ENCODE results near the gene A4GALT.
"Not testable (repeated sequence)": the region's sequence is repeated elsewhere in the genome, so short reads cannot be mapped to it uniquely, and the experiment has no call there.

A4GALT gene

GRCh38 chr22:42758931-42759629 lies 38.4 kb upstream of the A4GALT start:
- H3K4me3 ChIP-seq (ENCODE audit: low read length, poor library complexity, severe bottlenecking) = no peak overlapping the region
- no peaks in the 10 kb centered on the region for H3K79me2 ChIP-seq (ENCODE audit: insufficient read depth, low read length)
- no peaks in the 10 kb centered on the region for H3K27me3 ChIP-seq (ENCODE audit: insufficient read depth, low read length, poor library complexity, severe bottlenecking)
- no peak overlapping the region for H3K9ac ChIP-seq (ENCODE audit: low read depth, low read length, poor library complexity, severe bottlenecking)
- H2AFZ ChIP-seq (ENCODE audit: low read length) = no peak overlapping the region
- H3K4me1 ChIP-seq (ENCODE audit: insufficient read depth, low read length, poor library complexity, severe bottlenecking) = no peaks in the 10 kb centered on the region
- TF ChIP-seq EZH2phosphoT487 (IDR thresholded peaks at IDR 0.05; ENCODE audit: borderline replicate concordance) = no peak
- TF ChIP-seq, protein P1, sequence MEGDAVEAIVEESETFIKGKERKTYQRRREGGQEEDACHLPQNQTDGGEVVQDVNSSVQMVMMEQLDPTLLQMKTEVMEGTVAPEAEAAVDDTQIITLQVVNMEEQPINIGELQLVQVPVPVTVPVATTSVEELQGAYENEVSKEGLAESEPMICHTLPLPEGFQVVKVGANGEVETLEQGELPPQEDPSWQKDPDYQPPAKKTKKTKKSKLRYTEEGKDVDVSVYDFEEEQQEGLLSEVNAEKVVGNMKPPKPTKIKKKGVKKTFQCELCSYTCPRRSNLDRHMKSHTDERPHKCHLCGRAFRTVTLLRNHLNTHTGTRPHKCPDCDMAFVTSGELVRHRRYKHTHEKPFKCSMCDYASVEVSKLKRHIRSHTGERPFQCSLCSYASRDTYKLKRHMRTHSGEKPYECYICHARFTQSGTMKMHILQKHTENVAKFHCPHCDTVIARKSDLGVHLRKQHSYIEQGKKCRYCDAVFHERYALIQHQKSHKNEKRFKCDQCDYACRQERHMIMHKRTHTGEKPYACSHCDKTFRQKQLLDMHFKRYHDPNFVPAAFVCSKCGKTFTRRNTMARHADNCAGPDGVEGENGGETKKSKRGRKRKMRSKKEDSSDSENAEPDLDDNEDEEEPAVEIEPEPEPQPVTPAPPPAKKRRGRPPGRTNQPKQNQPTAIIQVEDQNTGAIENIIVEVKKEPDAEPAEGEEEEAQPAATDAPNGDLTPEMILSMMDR (conservative IDR thresholded peaks at IDR 0.05; ENCODE audit: low read length) = no peak
- H3K9me3 ChIP-seq (ENCODE audit: insufficient read depth, low read depth, low read length) = no peaks in the 10 kb centered on the region
- no peaks in the 10 kb centered on the region for H3K9me2 ChIP-seq (replicated peaks; ENCODE audit: low read depth, low read length)
- no peaks in the 10 kb centered on the region for H3F3A ChIP-seq (ENCODE audit: low read depth)
- no peaks in the 10 kb centered on the region for H4K20me1 ChIP-seq (ENCODE audit: insufficient read depth, low read length, poor library complexity, severe bottlenecking)
- H3K4me2 ChIP-seq (ENCODE audit: low read depth, low read length, poor library complexity, severe bottlenecking) = no peak overlapping the region
- no peaks in the 10 kb centered on the region for H3K36me3 ChIP-seq (ENCODE audit: insufficient read depth, low read length)

DNA sequence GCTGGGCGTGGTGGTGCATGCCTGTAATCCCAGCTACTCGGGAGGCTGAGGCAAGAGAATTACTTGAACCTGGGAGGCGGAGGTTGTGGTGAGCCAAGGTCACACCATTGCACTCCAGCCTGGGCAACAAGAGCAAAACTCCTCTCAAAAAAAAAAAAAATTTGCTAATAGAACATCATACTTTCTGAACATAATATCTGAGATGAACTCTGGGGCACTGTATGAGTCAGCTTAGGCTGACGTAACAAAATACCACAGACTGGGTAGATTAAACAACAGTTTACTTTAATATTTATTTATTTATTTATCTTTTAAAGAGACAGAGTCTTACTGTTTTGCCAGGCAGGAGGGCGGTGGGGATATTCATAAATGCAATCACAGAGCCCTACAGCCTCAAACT lies 34.9 kb upstream of the A4GALT start:
- not testable (repeated sequence) for H3K4me2 ChIP-seq (ENCODE audit: low read depth, low read length, poor library complexity, severe bottlenecking); H3K79me2 ChIP-seq (ENCODE audit: insufficient read depth, low read length); H3K27me3 ChIP-seq (ENCODE audit: insufficient read depth, low read length, poor library complexity, severe bottlenecking); H3K9me2 ChIP-seq (replicated peaks; ENCODE audit: low read depth, low read length); H3K36me3 ChIP-seq (ENCODE audit: insufficient read depth, low read length); H4K20me1 ChIP-seq (ENCODE audit: insufficient read depth, low read length, poor library complexity, severe bottlenecking); H3F3A ChIP-seq (ENCODE audit: low read depth); H3K4me3 ChIP-seq (ENCODE audit: low read length, poor library complexity, severe bottlenecking); H3K4me1 ChIP-seq (ENCODE audit: insufficient read depth, low read length, poor library complexity, severe bottlenecking); H3K9me3 ChIP-seq (ENCODE audit: insufficient read depth, low read depth, low read length); H2AFZ ChIP-seq (ENCODE audit: low read length); H3K9ac ChIP-seq (ENCODE audit: low read depth, low read length, poor library complexity, severe bottlenecking)

- H3K4me2 ChIP-seq (ENCODE audit: low read depth, low read length, poor library complexity, severe bottlenecking); H3K79me2 ChIP-seq (ENCODE audit: insufficient read depth, low read length); H3K4me3 ChIP-seq (ENCODE audit: low read length, poor library complexity, severe bottlenecking): not testable (repeated sequence)
These were observed 34.5 kb upstream of the A4GALT start for GRCh38 chr22:42755121-42755520.

GRCh38 chr22:42754658-42755057 lies 34.0 kb upstream of the A4GALT start:
- H3K27me3 ChIP-seq (ENCODE audit: insufficient read depth, low read length, poor library complexity, severe bottlenecking) = no peaks in the 10 kb centered on the region
- no peak overlapping the region for H2AFZ ChIP-seq (ENCODE audit: low read length)
- H3F3A ChIP-seq (ENCODE audit: low read depth) = no peaks in the 10 kb centered on the region
- no peak overlapping the region for H3K4me3 ChIP-seq (ENCODE audit: low read length, poor library complexity, severe bottlenecking)
- no peaks in the 10 kb centered on the region for H4K20me1 ChIP-seq (ENCODE audit: insufficient read depth, low read length, poor library complexity, severe bottlenecking)
- TF ChIP-seq, protein P1 (conservative IDR thresholded peaks at IDR 0.05; ENCODE audit: low read length) = no peak
- no peak for TF ChIP-seq EZH2phosphoT487 (IDR thresholded peaks at IDR 0.05; ENCODE audit: borderline replicate concordance)
- no peaks in the 10 kb centered on the region for H3K4me1 ChIP-seq (ENCODE audit: insufficient read depth, low read length, poor library complexity, severe bottlenecking)
- no peaks in the 10 kb centered on the region for H3K79me2 ChIP-seq (ENCODE audit: insufficient read depth, low read length)
- no peak overlapping the region for H3K4me2 ChIP-seq (ENCODE audit: low read depth, low read length, poor library complexity, severe bottlenecking)
- H3K9me3 ChIP-seq (ENCODE audit: insufficient read depth, low read depth, low read length) = no peaks in the 10 kb centered on the region
- no peaks in the 10 kb centered on the region for H3K36me3 ChIP-seq (ENCODE audit: insufficient read depth, low read length)
- no peak overlapping the region for H3K9ac ChIP-seq (ENCODE audit: low read depth, low read length, poor library complexity, severe bottlenecking)
- H3K9me2 ChIP-seq (replicated peaks; ENCODE audit: low read depth, low read length) = no peaks in the 10 kb centered on the region

More at GRCh38 chr22:42755121-42755520, 34.5 kb upstream of the A4GALT start:
- not testable (repeated sequence) for H3K9me2 ChIP-seq (replicated peaks; ENCODE audit: low read depth, low read length); H3K36me3 ChIP-seq (ENCODE audit: insufficient read depth, low read length); H2AFZ ChIP-seq (ENCODE audit: low read length); H3K9me3 ChIP-seq (ENCODE audit: insufficient read depth, low read depth, low read length); H3F3A ChIP-seq (ENCODE audit: low read depth); H4K20me1 ChIP-seq (ENCODE audit: insufficient read depth, low read length, poor library complexity, severe bottlenecking); H3K4me1 ChIP-seq (ENCODE audit: insufficient read depth, low read length, poor library complexity, severe bottlenecking); H3K9ac ChIP-seq (ENCODE audit: low read depth, low read length, poor library complexity, severe bottlenecking); H3K27me3 ChIP-seq (ENCODE audit: insufficient read depth, low read length, poor library complexity, severe bottlenecking)

All from Loucy (cell line).